NCI-H446 (cell line): ENCODE data around the gene MAP4K4.
"Not testable (repeated sequence)": the region's sequence is repeated elsewhere in the genome, so short reads cannot be mapped to it uniquely, and the experiment has no call there.

Experiments
- DNase-seq, 2 experiments: peaks; one replicate each; lab custom pipeline; 2025; lab: John Stamatoyannopoulos, UW

The MAP4K4 gene

DNA sequence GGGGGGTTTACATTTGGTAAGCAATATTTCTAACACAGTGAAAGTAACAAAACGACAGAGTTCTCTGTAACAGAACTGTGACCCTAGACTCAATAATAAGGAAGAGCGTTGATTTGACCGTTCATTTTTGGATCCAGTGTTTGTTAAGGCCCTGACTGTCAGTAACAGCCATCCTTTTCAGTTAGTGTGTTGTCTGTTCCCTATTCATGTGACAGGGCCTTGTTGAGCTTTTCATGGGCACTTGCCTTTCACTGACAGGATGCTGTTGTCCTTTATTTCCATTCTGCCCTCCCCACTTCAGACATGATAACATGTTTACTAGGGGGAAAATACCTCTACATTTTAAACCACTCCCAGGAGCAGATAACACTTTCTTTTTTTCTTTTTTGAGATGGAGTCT lies 45.8 kb downstream of the MAP4K4 start:
- no peak for DNase-seq

DNA sequence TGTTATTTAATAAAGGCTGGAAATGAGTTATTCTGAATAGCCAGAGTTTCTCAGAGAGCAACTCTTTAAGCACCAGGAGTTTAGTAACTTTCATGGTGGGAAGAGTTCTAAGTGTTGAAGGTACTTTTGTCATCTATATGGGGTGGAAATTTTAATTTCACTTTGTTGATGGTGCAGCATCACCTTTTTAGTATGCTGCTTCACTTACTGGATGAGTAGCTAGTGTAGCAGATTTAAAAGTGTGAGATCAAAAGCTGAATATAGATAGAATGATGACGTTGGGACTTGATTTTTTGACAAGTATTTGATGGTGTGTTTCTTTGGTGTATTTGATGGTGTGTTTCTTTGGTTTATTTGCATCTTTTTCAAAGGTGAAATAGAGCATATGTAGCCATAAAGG lies 47.3 kb downstream of the MAP4K4 start:
- DNase-seq, result no peak

DNA sequence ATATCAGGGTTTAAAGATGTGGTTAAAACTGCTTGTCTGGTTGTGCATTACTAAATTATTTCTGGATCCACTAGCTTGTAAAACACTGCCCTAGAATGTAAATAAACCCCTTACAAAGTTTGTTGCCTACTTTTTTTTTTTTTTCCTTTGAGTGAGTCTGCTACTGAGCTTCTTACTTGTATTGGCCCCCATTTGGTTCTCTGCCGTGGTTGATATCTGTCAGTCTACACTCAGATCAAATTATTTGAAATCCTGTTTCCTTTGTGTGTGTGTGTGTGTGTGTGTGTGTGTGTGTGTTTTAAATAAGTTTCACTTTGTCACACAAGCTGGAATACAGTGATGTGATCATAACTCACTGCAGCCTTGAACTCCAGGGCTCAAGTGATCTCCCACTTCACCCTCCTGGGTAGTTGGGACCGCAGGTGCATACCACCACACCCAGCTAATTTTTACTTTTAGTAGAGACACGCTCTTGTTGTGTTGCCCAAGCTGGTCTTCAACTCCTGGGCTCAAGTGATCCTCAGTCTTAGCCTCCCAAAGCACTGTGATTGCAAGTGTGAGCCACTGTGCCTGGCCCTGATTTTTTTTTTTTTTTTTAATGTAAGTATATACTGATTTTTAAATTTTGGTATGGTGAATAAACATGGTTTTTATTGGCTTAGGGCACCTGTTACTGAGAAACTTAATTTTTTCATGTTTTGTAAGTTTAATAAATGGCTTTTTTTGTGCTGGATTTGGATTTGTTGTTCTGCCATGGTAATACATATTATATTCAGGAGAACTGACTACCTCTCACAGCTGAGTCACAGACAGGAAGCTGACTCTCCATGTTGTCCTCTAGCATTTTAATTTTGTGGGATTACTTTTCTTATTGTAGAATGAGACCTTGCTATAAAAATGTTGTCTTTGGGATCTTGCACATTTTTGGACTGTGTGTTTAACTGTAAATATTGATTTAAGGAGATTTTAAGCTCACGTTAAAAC lies 48.5 kb downstream of the MAP4K4 start:
- no peak for DNase-seq

DNA sequence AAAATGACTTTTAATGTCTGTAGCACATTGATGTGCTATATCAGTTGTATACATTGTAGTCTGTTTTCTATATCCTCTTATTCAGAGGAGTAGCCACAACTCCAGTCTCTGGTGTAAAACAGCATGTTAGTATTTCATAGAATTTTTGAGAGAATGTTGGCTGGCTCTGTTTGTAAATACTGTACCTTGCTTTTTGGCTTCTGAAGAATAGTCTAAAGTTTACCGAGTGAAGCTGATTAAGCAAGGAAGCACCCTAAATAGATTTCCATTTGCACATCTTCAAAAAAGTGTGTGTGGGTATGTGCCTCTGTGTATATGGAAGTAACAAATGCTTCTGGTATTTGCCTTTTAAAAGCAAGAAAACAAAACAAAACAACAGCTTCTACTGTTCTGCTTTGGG lies 50.5 kb downstream of the MAP4K4 start:
- no peak for DNase-seq

DNA sequence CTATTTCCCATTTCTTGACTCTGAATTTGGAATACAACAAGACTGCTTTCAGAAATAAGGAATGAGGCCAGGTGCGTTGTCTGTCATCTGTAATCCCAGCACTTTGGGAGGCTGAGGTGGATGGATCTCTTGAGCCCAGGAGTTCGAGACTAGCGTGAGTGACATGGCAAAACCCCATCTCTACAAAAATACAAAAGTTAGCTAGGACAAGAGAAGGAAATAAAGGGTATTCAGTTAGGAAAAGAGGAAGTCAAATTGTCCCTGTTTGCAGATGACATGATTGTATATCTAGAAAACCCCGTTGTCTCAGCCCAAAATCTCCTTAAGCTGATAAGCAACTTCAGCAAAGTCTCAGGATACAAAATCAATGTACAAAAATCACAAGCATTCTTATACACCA lies 51.0 kb downstream of the MAP4K4 start:
- DNase-seq, result not testable (repeated sequence)

DNA sequence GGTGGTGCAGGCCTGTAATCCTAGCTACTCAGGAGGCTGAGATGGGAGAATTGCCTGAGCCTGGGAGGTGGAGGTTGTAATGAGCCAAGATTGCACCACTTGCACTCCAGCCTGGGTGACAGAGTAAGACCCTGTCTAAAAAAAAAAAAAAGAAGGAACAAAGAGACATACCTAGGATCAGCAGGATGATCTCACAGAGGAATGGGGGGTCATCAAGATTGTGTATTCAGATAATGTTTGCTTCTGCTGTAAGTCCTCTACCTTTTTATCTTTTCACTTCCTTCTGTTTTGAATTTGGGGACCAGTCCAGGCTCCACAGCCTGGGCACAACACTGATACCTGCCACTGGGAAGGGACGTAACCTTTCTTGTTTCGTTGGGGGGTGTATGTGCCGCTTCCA lies 53.2 kb downstream of the MAP4K4 start:
- no peak for DNase-seq

GRCh38 chr2:101751276-101751815 lies 53.8 kb downstream of the MAP4K4 start:
- DNase-seq, result no peak

DNA sequence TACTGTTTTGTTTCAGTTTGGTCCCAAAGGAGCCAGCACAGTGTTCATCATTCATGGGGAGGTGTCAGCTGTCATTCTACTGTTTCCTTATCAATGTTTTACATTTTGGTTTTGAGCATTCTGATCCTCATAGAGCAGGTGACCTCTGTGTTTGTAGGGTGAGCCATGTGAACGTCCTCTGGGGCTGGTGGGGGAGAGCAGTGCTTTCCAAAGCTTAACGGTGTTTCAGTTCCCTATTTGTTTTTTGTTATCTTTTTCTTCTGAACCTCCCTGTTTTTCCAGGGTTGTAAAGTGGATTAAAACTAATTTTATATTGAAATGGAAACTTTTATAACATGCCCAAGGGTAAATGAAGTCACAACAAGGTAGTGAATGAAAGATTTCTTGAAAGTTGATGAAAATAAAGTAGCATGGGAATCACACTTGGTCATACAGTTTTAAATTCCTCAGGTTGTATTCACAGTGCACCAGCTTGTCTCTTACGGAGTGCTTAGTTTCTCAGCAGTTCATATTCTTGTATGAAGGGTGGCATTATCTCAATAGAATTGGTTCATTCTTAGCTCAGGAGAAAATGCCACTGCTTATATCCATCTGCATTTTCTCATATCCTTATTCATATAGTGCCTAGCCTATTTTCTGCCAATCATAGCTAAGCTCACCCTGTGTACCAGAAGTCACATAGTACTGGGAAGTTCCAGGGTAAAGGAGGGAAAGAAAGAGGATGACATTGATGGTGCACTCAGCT lies 54.5 kb downstream of the MAP4K4 start:
- no peak for DNase-seq

DNA sequence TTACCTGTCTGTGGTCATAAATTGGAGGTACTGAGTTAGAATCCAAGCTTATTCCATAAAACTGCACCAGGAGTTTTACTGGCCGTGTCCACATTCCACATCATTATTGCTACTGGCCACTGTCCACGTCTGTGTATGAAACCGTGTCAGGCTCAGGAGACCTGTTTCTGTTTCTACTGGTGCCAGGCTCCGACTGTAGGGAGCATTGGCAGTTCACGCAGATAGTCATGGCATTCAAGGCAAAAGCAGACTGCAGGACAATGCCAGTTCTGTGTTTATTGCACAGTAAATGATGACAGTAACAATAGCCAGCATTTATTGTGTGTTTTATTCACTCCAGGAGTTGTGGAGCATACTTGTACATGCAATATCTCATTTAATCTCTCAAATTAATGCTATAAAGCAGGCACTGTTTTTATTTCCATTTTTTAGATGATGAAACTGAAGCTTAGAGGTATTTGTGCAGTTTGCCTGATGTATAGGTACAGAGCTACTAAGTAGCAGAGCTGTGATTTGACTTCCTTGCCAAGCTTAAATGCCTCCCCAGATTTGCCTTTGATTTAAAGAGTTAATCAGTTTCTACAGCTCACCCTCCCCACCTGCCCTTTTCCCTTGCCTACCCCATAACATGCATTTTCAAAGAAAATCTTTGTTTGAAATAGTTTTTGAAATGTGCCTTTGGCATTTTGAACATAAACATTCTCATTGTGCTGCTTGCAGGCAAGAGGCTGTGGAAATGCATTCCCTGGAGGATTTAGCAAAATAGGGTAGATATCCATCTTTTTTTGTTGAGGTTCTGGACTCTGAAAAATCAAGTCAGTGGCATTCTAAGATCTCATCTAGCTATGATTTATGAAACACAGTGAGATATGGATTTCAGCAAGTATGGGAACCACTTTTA lies 55.5 kb downstream of the MAP4K4 start:
- no peak for DNase-seq

DNA sequence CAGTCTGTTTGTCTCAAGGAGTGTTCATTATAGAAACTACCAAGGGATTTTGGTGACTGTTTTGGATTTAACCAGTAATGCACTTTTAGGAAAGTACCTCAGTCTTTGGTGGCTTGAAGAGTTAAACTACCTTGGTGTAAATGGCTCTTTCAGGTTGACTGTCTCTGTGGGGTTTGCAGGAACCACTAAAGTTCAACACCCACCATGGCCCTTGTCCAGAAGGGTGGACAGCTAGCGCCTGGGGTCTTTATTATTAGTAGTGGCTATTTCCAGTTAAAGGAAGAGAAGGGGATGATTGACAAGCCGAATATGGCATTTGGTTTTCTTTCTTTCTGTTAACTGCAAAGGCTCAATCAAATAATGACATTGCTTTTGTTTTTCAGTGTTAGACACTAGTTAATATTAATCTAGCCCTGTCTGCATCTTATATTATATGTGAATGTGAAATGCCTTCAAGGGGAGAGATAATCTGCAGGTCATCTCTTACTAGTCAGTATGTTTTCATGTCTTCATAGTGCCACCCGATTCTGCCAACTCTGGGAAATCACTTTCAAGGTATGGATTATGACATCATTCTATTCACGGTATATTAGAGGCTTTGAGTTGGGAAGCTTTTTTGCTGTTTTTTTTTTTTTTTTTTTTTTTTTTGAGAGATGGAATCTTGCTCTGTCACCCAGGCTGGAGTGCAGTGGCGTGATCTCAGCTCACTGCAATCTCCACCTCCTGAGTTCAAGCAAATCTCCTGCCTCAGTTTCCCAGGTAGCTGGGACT lies 56.4 kb downstream of the MAP4K4 start:
- DNase-seq, result no peak

DNA sequence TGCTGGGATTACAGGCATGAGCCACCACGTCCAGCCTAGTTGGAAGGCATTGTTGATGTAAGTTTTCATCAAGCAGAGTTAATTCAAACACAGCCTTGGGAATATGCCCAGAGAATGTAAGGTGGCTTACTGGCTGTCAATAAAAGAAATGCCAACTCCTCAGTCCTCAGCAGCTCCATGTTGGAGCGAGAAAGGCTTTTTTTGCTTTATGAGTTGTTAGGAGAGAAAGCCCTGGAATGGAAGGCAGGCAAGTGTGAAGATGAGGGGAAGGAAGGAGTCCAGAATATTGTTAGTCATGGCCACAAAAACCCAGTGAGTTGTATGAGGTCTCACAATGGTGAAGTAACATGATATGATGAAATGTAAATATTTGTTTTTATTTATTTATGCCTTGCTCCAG lies 57.1 kb downstream of the MAP4K4 start:
- peak in 1 of 2 experiments; percentile 37 for DNase-seq

GRCh38 chr2:101756266-101756665 lies 58.8 kb downstream of the MAP4K4 start:
- no peak for DNase-seq

DNA sequence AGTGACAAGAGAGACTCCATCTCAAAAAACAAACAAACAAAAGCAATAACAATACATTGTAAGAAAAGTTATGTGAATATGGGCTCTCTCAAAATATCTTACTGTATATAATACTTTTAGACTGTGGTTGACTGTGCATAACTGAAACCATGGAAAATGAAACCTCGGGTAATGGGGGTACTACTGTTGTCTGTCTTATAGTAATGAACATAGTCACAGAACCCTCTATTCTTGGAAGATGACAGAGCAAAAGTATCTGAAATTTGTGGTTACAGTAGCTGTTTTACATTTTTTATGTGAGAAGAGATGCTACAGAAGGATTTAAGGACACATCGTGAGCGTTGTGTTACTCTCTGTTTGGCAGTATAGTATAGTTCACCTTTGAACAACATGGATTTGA lies 60.5 kb downstream of the MAP4K4 start:
- DNase-seq, result no peak

GRCh38 chr2:101759162-101759561 lies 61.7 kb downstream of the MAP4K4 start:
- DNase-seq, result no peak

DNA sequence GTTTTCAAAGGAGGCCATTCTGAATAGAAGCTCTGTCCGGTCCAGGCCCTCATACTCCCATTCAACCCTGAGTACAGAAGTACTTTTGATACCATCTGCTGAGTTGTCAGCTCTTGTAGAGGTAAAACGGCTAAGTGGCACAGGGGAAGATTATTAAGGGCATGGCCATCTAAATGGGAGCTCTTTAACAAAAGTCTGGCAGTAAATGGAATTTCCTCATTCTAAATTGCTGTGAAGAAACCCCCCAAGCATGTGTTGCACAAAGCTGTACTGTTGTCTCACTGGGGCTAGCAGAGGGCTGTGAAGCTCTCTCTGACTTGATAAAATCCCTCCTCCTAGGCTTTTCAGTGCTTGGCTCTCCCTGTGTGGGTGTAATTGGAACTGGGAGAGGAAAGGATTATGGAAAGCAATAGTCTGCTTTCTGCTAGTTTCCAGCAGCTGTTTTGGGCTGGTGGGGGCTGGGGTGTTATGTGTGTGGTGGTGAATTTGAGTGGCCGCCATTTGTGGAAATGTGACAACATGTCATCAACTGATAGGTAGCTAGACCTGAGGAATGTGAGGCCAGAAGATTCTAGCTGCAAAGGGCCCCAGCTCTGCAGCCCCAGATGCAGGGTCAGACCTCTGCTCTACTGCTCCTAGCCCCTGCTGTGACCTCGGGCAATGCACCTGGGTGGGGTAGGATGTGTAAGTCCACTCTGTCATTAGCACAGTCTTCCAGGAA lies 65.1 kb downstream of the MAP4K4 start:
- no peak for DNase-seq

GRCh38 chr2:101763496-101764333 lies 66.2 kb downstream of the MAP4K4 start:
- DNase-seq, result no peak

DNA sequence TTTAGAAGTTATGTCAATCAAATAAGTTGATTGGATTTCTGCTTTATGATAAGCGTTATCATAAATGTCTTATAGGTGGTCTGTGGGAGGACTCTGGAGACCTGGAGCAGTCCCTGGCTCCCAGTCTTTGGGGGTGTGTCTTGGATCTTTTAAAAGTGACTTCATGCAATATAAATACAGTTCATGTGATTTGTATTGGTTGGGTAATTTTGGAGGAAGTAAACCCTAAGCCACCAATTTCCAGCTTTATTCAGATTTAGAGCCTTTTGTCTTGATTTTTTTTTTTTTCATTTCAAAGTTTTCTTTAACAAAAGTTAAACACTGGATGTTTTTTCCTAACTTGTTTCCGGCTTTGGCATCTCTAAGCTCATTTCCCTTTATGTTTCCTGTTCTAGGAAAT lies 68.8 kb downstream of the MAP4K4 start:
- no peak for DNase-seq

GRCh38 chr2:101766871-101767739 lies 69.6 kb downstream of the MAP4K4 start:
- no peak for DNase-seq
